DND-41 (cell line): ENCODE results near the gene TNIK.

Experiments
- ATAC-seq: fragments of 200-7000 bp; cut with Tn5 transposase; 3 replicates; pipeline ENCODE4 v1.9.1; 2021; ENCODE audit warnings: low read depth; ENCODE audit not compliant: insufficient read depth
- DNase-seq: peaks from one replicate; pipeline ENCODE4 v3.0.0-alpha.2; 2020
- H2AFZ ChIP-seq: 2 replicates; pipeline ENCODE4 v1.6.0; 2012; ENCODE audit warnings: low read depth, low read length
- H3K27ac ChIP-seq: 2 replicates; pipeline ENCODE4 v1.5.1; 2012; ENCODE audit warnings: low read length, inconsistent platforms
- H3K27me3 ChIP-seq: fragments of 200-600 bp; sonication (generic); 2 replicates; pipeline ENCODE4 v1.6.0; 2012; ENCODE audit warnings: low read length, mild to moderate bottlenecking, inconsistent platforms; ENCODE audit not compliant: insufficient read depth, poor library complexity
- H3K36me3 ChIP-seq: 2 replicates; pipeline ENCODE4 v1.5.1; 2012; ENCODE audit warnings: low read length, inconsistent platforms; ENCODE audit not compliant: insufficient read depth
- H3K4me1 ChIP-seq: 2 replicates; pipeline ENCODE4 v1.5.1; 2012; ENCODE audit warnings: mild to moderate bottlenecking, low read length; ENCODE audit not compliant: insufficient read depth
- H3K4me2 ChIP-seq: 2 replicates; pipeline ENCODE4 v1.6.0; 2012; ENCODE audit warnings: mild to moderate bottlenecking, moderate library complexity, low read length, inconsistent platforms; ENCODE audit not compliant: insufficient read depth
- H3K4me3 ChIP-seq, 2 experiments: fragments of 200-600 bp in 1 of 2; shearing (Covaris generic) in 1 of 2; 2 replicates each; pipeline ENCODE4 v1.5.1; 2012 to 2016; ENCODE audit warnings: inconsistent platforms in 2 of 2, low read length in 2 of 2, mild to moderate bottlenecking in 2 of 2, low read depth in 1 of 2, moderate library complexity in 1 of 2
- H3K79me2 ChIP-seq: 2 replicates; pipeline ENCODE4 v1.6.0; 2012; ENCODE audit warnings: low read length, inconsistent platforms; ENCODE audit not compliant: insufficient read depth
- H3K9ac ChIP-seq: 2 replicates; pipeline ENCODE4 v1.6.0; 2012; ENCODE audit warnings: low read depth, mild to moderate bottlenecking, inconsistent platforms, low read length, moderate library complexity
- H3K9me3 ChIP-seq: 2 replicates; pipeline ENCODE4 v1.5.1; 2012; ENCODE audit warnings: low read length, moderate library complexity, mild to moderate bottlenecking, inconsistent platforms; ENCODE audit not compliant: insufficient read depth, severe bottlenecking
- H4K20me1 ChIP-seq: 2 replicates; pipeline ENCODE4 v1.6.0; 2012; ENCODE audit warnings: low read length; ENCODE audit not compliant: insufficient read depth
- EZH2 ChIP-seq: IDR thresholded peaks from 3 replicates; pipeline ENCODE4 v1.6.1; 2012; ENCODE audit warnings: borderline replicate concordance, low read depth, mild to moderate bottlenecking, moderate library complexity, low read length, inconsistent platforms; ENCODE audit not compliant: severe bottlenecking
- TF ChIP-seq, protein P1 (sequence below): IDR thresholded peaks from 2 replicates; pipeline ENCODE4 v1.5.1; 2012; ENCODE audit warnings: borderline replicate concordance, low read length, moderate library complexity, mild to moderate bottlenecking; ENCODE audit not compliant: poor library complexity, severe bottlenecking; ENCODE audit errors: extremely low read depth

The TNIK gene

GRCh38 chr3:171163101-171164066 is 296.8 kb downstream of the TNIK start:
- TF ChIP-seq, protein P1, sequence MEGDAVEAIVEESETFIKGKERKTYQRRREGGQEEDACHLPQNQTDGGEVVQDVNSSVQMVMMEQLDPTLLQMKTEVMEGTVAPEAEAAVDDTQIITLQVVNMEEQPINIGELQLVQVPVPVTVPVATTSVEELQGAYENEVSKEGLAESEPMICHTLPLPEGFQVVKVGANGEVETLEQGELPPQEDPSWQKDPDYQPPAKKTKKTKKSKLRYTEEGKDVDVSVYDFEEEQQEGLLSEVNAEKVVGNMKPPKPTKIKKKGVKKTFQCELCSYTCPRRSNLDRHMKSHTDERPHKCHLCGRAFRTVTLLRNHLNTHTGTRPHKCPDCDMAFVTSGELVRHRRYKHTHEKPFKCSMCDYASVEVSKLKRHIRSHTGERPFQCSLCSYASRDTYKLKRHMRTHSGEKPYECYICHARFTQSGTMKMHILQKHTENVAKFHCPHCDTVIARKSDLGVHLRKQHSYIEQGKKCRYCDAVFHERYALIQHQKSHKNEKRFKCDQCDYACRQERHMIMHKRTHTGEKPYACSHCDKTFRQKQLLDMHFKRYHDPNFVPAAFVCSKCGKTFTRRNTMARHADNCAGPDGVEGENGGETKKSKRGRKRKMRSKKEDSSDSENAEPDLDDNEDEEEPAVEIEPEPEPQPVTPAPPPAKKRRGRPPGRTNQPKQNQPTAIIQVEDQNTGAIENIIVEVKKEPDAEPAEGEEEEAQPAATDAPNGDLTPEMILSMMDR = peak; percentile 77
- no peak for TF ChIP-seq EZH2

GRCh38 chr3:171160325-171160724 is 299.9 kb downstream of the TNIK start:
- ATAC-seq (no peak), DNase-seq (no peak)
- no peak overlapping the region for H3K4me2 ChIP-seq
- TF ChIP-seq, protein P1 = no peak
- TF ChIP-seq EZH2 = no peak
- H3K9ac ChIP-seq = no peak overlapping the region
- H3K4me1 ChIP-seq = no peaks in the 10 kb centered on the region
- no peak overlapping the region for H2AFZ ChIP-seq
- H3K4me3 ChIP-seq = no peak overlapping the region
- H3K9me3 ChIP-seq = no peaks in the 10 kb centered on the region
- no peaks in the 10 kb centered on the region for H3K36me3 ChIP-seq
- H4K20me1 ChIP-seq = no peaks in the 10 kb centered on the region
- H3K79me2 ChIP-seq = no peaks in the 10 kb centered on the region
- peaks cover 2% of the 10 kb centered on the region for H3K27me3 ChIP-seq
- H3K27ac ChIP-seq = no peak overlapping the region

More at GRCh38 chr3:171163101-171164066, 296.8 kb downstream of the TNIK start:
- H3K36me3 ChIP-seq = no peaks in the 10 kb centered on the region
- no peak overlapping the region for H2AFZ ChIP-seq
- peaks cover 2% of the 10 kb centered on the region for H3K27me3 ChIP-seq
- H3K4me3 ChIP-seq = no peak overlapping the region
- DNase-seq (no peak), ATAC-seq (no peak)
- H3K9ac ChIP-seq = no peak overlapping the region
- no peaks in the 10 kb centered on the region for H3K79me2 ChIP-seq
- H3K27ac ChIP-seq = no peak overlapping the region
- no peaks in the 10 kb centered on the region for H3K9me3 ChIP-seq
- no peak overlapping the region for H3K4me2 ChIP-seq
- H4K20me1 ChIP-seq = no peaks in the 10 kb centered on the region
- H3K4me1 ChIP-seq = no peaks in the 10 kb centered on the region

- Histone ChIP-seq H2AFZ (no peak overlapping the region), H3K27me3 (peaks cover 2% of the 10 kb centered on the region), H4K20me1 (no peaks in the 10 kb centered on the region), H3K79me2 (no peaks in the 10 kb centered on the region), H3K4me2 (no peak overlapping the region), H3K36me3 (no peaks in the 10 kb centered on the region), H3K9ac (no peak overlapping the region), H3K4me3 (no peak overlapping the region), H3K9me3 (no peaks in the 10 kb centered on the region), H3K27ac (no peak overlapping the region), H3K4me1 (no peaks in the 10 kb centered on the region)
- ATAC-seq (no peak), DNase-seq (no peak)
- TF ChIP-seq EZH2 = no peak
- TF ChIP-seq, protein P1 = no peak
Measured at GRCh38 chr3:171159822-171160157, 300.4 kb downstream of the TNIK start.
